Breast epithelium (tissue), 4 donors: Measurements from ENCODE around the gene GPR161. TPM values are rescaled to one million over a fixed set of nuclear protein-coding genes. Genes with fewer than 3 reads are reported as not detected.

Experiments
- DNase-seq, 2 donors: peaks; one replicate each; pipeline ENCODE4 v3.0.0-alpha.2; 2019; ENCODE audit warnings: low spot score in 2 of 2
- H3K27ac ChIP-seq, 2 donors: fragments of 200-600 bp; sonication (generic) in 1 of 2; one replicate each; pipeline ENCODE4 v1.5.1; 2016 to 2019; ENCODE audit warnings: mild to moderate bottlenecking in 1 of 2
- H3K27me3 ChIP-seq, 2 donors: fragments of 200-600 bp; sonication (generic) in 1 of 2; one replicate each; pipeline versions ENCODE4 v1.5.1 to v1.6.0; 2017 to 2019; ENCODE audit warnings: control low read depth in 1 of 2, mild to moderate bottlenecking in 1 of 2
- H3K36me3 ChIP-seq: fragments of 200-600 bp; one replicate; pipeline ENCODE4 v1.5.1; 2019
- H3K4me1 ChIP-seq, 2 donors: fragments of 200-600 bp; sonication (generic); one replicate each; pipeline ENCODE4 v1.5.1; 2016 to 2019; ENCODE audit warnings: control low read depth in 1 of 2
- H3K4me3 ChIP-seq, 3 donors: fragments of 200-600 bp; sonication (generic); 1 replicate in 2 of 3; 2 replicates in 1 of 3; pipeline ENCODE4 v1.5.1; 2016 to 2019; ENCODE audit warnings: mild to moderate bottlenecking in 3 of 3, moderate library complexity in 2 of 3
- H3K9me3 ChIP-seq, 2 donors: fragments of 200-600 bp; sonication (generic) in 1 of 2; one replicate each; pipeline ENCODE4 v1.5.1; 2016 to 2019; ENCODE audit warnings: control low read depth in 1 of 2
- CTCF ChIP-seq, 3 donors: fragments of 450-650 bp; IDR thresholded peaks; one replicate each; pipeline ENCODE4 v1.5.1; 2016 to 2017; ENCODE audit warnings: antibody characterized with exemption in 3 of 3, mild to moderate bottlenecking in 3 of 3, moderate library complexity in 3 of 3
- POLR2A ChIP-seq: fragments of 450-650 bp; IDR thresholded peaks from one replicate; pipeline ENCODE4 v1.6.1; 2016; ENCODE audit warnings: antibody characterized with exemption, mild to moderate bottlenecking, moderate library complexity
- POLR2AphosphoS5 ChIP-seq, 3 donors: sonication (generic); formaldehyde crosslinking; IDR thresholded peaks; one replicate each; pipeline ENCODE4 v1.6.1; 2017; ENCODE audit warnings: antibody characterized with exemption in 3 of 3
- intact Hi-C: fragments of 100-400 bp; cut with DNase I; formaldehyde crosslinking; loops from one replicate; pipeline ENCODE4 v1.15.1; 2023; ENCODE audit warnings: low total_unique reads
- total RNA-seq, 3 donors: library from RNA; depleted of rRNA; stranded (reverse); fragments of >200 nt; gene quantifications; one replicate each; pipeline ENCODE4 v1.1.0, GENCODE V29; 2016

The GPR161 gene
- total RNA-seq, 3 donors from 2014 or later = 2.8 to 5.6 (median 4.5) TPM

DNA sequence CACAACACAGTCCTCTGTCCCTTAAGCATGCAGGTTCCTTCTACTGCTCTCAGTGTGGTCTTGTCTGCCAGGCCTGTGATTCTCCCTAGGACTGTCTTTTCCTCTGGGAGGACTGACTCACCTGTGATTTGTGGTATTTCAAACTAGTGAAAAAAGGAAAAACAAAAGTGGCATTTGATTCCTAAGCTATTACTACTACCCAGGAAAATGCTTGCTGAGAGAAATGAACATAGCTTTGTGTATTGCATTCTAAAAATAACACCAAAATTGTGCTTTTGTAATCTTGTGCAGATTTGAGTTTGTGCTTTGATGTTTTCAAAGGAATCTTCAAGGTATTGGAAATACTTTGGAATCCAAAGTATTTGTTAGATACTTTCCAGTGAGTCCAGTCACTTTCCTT, 57.0 kb downstream of the GPR161 start:
- Histone ChIP-seq H3K4me1 (no peaks in the 10 kb centered on the region), H3K36me3 (no peaks in the 10 kb centered on the region), H3K4me3 (no peak overlapping the region), H3K27ac (no peak overlapping the region), H3K27me3 (no peaks in the 10 kb centered on the region), H3K9me3 (no peaks in the 10 kb centered on the region)
- no peak for DNase-seq
- intact Hi-C loops = no loop called here
- TF ChIP-seq POLR2AphosphoS5 (IDR thresholded peaks at IDR 0.05) (no peak), POLR2A (no peak), CTCF (IDR thresholded peaks at IDR 0.05) (no peak)

GRCh38 chr1:168069384-168069783, 67.3 kb downstream of the GPR161 start:
- H3K9me3 ChIP-seq = no peaks in the 10 kb centered on the region
- H3K4me1 ChIP-seq = no peaks in the 10 kb centered on the region
- H3K27ac ChIP-seq = no peak overlapping the region
- no peak overlapping the region for H3K4me3 ChIP-seq
- DNase-seq = no peak
- peaks cover 11% of the 10 kb centered on the region for H3K36me3 ChIP-seq
- TF ChIP-seq CTCF (IDR thresholded peaks at IDR 0.05) = no peak
- TF ChIP-seq POLR2A = no peak
- no peak for TF ChIP-seq POLR2AphosphoS5 (IDR thresholded peaks at IDR 0.05)
- intact Hi-C loops = no loop called here
- no peaks in the 10 kb centered on the region for H3K27me3 ChIP-seq

- intact Hi-C loops = no loop called here
- Histone ChIP-seq H3K4me3 (no peak overlapping the region), H3K4me1 (no peaks in the 10 kb centered on the region), H3K36me3 (peaks cover 11% of the 10 kb centered on the region), H3K9me3 (no peaks in the 10 kb centered on the region), H3K27me3 (no peaks in the 10 kb centered on the region), H3K27ac (no peak overlapping the region)
- DNase-seq = no peak
- TF ChIP-seq CTCF (IDR thresholded peaks at IDR 0.05) (no peak), POLR2AphosphoS5 (IDR thresholded peaks at IDR 0.05) (no peak), POLR2A (no peak)
Observed at GRCh38 chr1:168065506-168065905, 71.2 kb downstream of the GPR161 start.

DNA sequence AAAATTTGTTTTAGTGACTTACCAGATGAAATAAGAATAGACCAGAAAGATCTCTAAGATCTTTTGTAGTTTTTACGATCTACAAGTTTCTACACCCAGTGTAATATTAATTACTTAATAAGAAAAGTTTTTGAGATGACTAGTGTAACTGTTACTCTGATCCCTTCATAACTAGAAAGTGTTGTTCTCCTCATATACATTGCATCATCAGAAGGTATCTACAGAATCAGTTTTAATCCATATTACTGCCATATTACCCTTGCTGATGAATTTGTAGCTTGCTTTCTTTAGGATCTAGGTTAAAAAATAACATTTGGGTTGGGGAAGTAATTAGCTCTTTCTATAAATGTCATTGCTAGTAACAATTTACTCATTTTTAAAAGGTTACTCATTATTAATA, 72.5 kb downstream of the GPR161 start:
- Histone ChIP-seq H3K27ac (no peak overlapping the region), H3K27me3 (no peaks in the 10 kb centered on the region), H3K4me3 (no peak overlapping the region), H3K9me3 (no peaks in the 10 kb centered on the region), H3K4me1 (no peaks in the 10 kb centered on the region), H3K36me3 (peaks cover 11% of the 10 kb centered on the region)
- TF ChIP-seq CTCF (IDR thresholded peaks at IDR 0.05) (no peak), POLR2AphosphoS5 (IDR thresholded peaks at IDR 0.05) (no peak), POLR2A (no peak)
- no peak for DNase-seq
- intact Hi-C loops = no loop called here

GRCh38 chr1:168057921-168058320, 78.8 kb downstream of the GPR161 start:
- Histone ChIP-seq H3K27me3 (no peaks in the 10 kb centered on the region), H3K9me3 (no peaks in the 10 kb centered on the region), H3K27ac (no peak overlapping the region), H3K4me1 (no peaks in the 10 kb centered on the region), H3K4me3 (no peak overlapping the region), H3K36me3 (no peaks in the 10 kb centered on the region)
- TF ChIP-seq POLR2AphosphoS5 (IDR thresholded peaks at IDR 0.05) = no peak
- no peak for TF ChIP-seq POLR2A
- no peak for TF ChIP-seq CTCF (IDR thresholded peaks at IDR 0.05)
- intact Hi-C loops = no loop called here
- DNase-seq = no peak
